GM12875 (cell line): ENCODE data around the gene CANT1.

Experiments
- H3K4me3 ChIP-seq: one replicate; pipeline ENCODE4 v1.5.1; 2011; ENCODE audit warnings: low read depth, low read length, control low read depth
- CTCF ChIP-seq: IDR thresholded peaks from 2 replicates; pipeline ENCODE4 v1.5.1; 2011; ENCODE audit warnings: low read depth, mild to moderate bottlenecking, control low read depth, inconsistent platforms, low read length, moderate library complexity, borderline replicate concordance; ENCODE audit not compliant: insufficient read depth

CANT1 gene

GRCh38 chr17:78991906-78992532 is 17.5 kb downstream of the CANT1 start:
- TF ChIP-seq CTCF = no peak
- no peak overlapping the region for H3K4me3 ChIP-seq

- no peak overlapping the region for H3K4me3 ChIP-seq
- no peak for TF ChIP-seq CTCF
Measured at GRCh38 chr17:78991017-78991738, 18.4 kb downstream of the CANT1 start.

GRCh38 chr17:78990349-78991016 is 19.1 kb downstream of the CANT1 start:
- TF ChIP-seq CTCF = no peak
- H3K4me3 ChIP-seq = no peak overlapping the region

GRCh38 chr17:78988152-78988551 is 21.4 kb downstream of the CANT1 start:
- TF ChIP-seq CTCF = no peak
- H3K4me3 ChIP-seq = no peak overlapping the region

- no peak for TF ChIP-seq CTCF
- no peak overlapping the region for H3K4me3 ChIP-seq
Measured at GRCh38 chr17:78986649-78987328, 22.8 kb downstream of the CANT1 start.

GRCh38 chr17:78986048-78986648 is 23.4 kb downstream of the CANT1 start:
- H3K4me3 ChIP-seq = no peak overlapping the region
- TF ChIP-seq CTCF = 0 out of 2 replicates have a peak, but pooled peaks have one; percentile 12
